Liver (tissue), 9 donors: ENCODE data around the gene AUH. TPM values are rescaled to one million over a fixed set of nuclear protein-coding genes. Genes with fewer than 3 reads are reported as not detected.

Experiments
- DNase-seq: peaks from one replicate; pipeline ENCODE4 v3.0.0-alpha.2; 2017; ENCODE audit warnings: low spot score
- H3K27ac ChIP-seq, 2 donors: one replicate each; pipeline ENCODE4 v1.7.0; 2013; ENCODE audit warnings: inconsistent platforms in 2 of 2, low read length in 2 of 2, control low read depth in 1 of 2, low read depth in 1 of 2, mild to moderate bottlenecking in 1 of 2
- H3K27me3 ChIP-seq, 4 donors: one replicate each; pipeline versions ENCODE4 v1.6.1 to v1.7.0; 2013; ENCODE audit warnings: low read length in 3 of 4, inconsistent platforms in 1 of 4, mild to moderate bottlenecking in 1 of 4, moderate library complexity in 1 of 4; ENCODE audit not compliant: control insufficient read depth in 4 of 4, insufficient read depth in 4 of 4
- H3K36me3 ChIP-seq, 4 donors: one replicate each; pipeline versions ENCODE4 v1.6.1 to v1.7.0; 2013; ENCODE audit warnings: low read length in 3 of 4, mild to moderate bottlenecking in 3 of 4, low read depth in 1 of 4, moderate library complexity in 1 of 4; ENCODE audit not compliant: control insufficient read depth in 4 of 4, insufficient read depth in 3 of 4
- H3K4me1 ChIP-seq, 4 donors: one replicate each; pipeline versions ENCODE4 v1.6.1 to v1.7.0; 2013; ENCODE audit warnings: low read length in 3 of 4, mild to moderate bottlenecking in 3 of 4, moderate library complexity in 1 of 4; ENCODE audit not compliant: control insufficient read depth in 4 of 4, insufficient read depth in 4 of 4
- H3K4me3 ChIP-seq, 3 donors: one replicate each; pipeline versions ENCODE4 v1.6.1 to v1.7.0; 2013; ENCODE audit warnings: low read length in 3 of 3, control low read depth in 1 of 3, low read depth in 1 of 3, mild to moderate bottlenecking in 1 of 3
- H3K9ac ChIP-seq, 2 donors: one replicate each; pipeline ENCODE4 v1.7.0; 2013; ENCODE audit warnings: low read length in 2 of 2, mild to moderate bottlenecking in 2 of 2, moderate library complexity in 2 of 2, control low read depth in 1 of 2, low read depth in 1 of 2
- H3K9me3 ChIP-seq, 4 donors: one replicate each; pipeline versions ENCODE4 v1.6.1 to v1.7.0; 2013; ENCODE audit warnings: low read length in 3 of 4; ENCODE audit not compliant: control insufficient read depth in 4 of 4
- EGR1 ChIP-seq, 2 donors: IDR thresholded peaks; 2 replicates each; pipeline ENCODE4 v1.6.1; 2016 to 2018; ENCODE audit warnings: antibody characterized with exemption in 2 of 2, low read depth in 2 of 2
- FOXA1 ChIP-seq: IDR thresholded peaks from 2 replicates; pipeline ENCODE4 v1.6.1; 2016; ENCODE audit warnings: antibody characterized with exemption
- FOXA2 ChIP-seq: IDR thresholded peaks from 2 replicates; pipeline ENCODE4 v1.6.1; 2016; ENCODE audit warnings: antibody characterized with exemption
- GABPA ChIP-seq, 2 donors: IDR thresholded peaks in 1 of 2; conservative IDR thresholded peaks in 1 of 2; 2 replicates each; pipeline ENCODE4 v1.6.1; 2016; ENCODE audit warnings: antibody characterized with exemption in 2 of 2, mild to moderate bottlenecking in 1 of 2, moderate library complexity in 1 of 2
- HNF4A ChIP-seq, 2 donors: conservative IDR thresholded peaks; 2 replicates each; pipeline ENCODE4 v1.6.1; 2016; ENCODE audit warnings: antibody characterized with exemption in 2 of 2, mild to moderate bottlenecking in 2 of 2
- HNF4G ChIP-seq: IDR thresholded peaks from 2 replicates; pipeline ENCODE4 v1.6.1; 2016; ENCODE audit warnings: antibody characterized with exemption
- JUND ChIP-seq, 2 donors: IDR thresholded peaks; 2 replicates each; pipeline ENCODE4 v1.6.1; 2016; ENCODE audit warnings: antibody characterized with exemption in 2 of 2
- NR2F2 ChIP-seq: IDR thresholded peaks from 2 replicates; pipeline ENCODE4 v1.6.1; 2016; ENCODE audit warnings: antibody characterized with exemption
- RAD21 ChIP-seq, 2 donors: IDR thresholded peaks; 2 replicates each; pipeline ENCODE4 v1.6.1; 2016; ENCODE audit warnings: antibody characterized with exemption in 2 of 2, mild to moderate bottlenecking in 2 of 2
- RXRA ChIP-seq, 2 donors: IDR thresholded peaks; 2 replicates each; pipeline ENCODE4 v1.6.1; 2017 to 2018; ENCODE audit warnings: antibody characterized with exemption in 2 of 2, mild to moderate bottlenecking in 1 of 2
- SP1 ChIP-seq: IDR thresholded peaks from 2 replicates; pipeline ENCODE4 v1.6.1; 2018; ENCODE audit warnings: antibody characterized with exemption, mild to moderate bottlenecking
- TAF1 ChIP-seq: conservative IDR thresholded peaks from 2 replicates; pipeline ENCODE4 v1.6.1; 2016; ENCODE audit warnings: antibody characterized with exemption, mild to moderate bottlenecking
- YY1 ChIP-seq: IDR thresholded peaks from 2 replicates; pipeline ENCODE4 v1.6.1; 2016; ENCODE audit warnings: antibody characterized with exemption, mild to moderate bottlenecking
- WGBS: extraction: QIAGEN DNeasy Blood & Tissue Kit; methylation state at CpG from one replicate; pipeline ENCODE4 v1.1.7; 2013; 5-methylcytosine and 5-hydroxymethylcytosine counted together
- polyA plus RNA-seq, 2 donors: library from polyadenylated mRNA; stranded (reverse) in 1 of 2; unstranded in 1 of 2; fragments of 200-250 nt in 1 of 2; fragments of >200 nt in 1 of 2; fragmentation: Nextera tagmentation in 1 of 2; extraction: Ambion mirVana in 1 of 2; gene quantifications; one replicate each; pipeline versions ENCODE4 v1.2.1 to v1.2.3, GENCODE V29; 2013 to 2015
- total RNA-seq, 2 donors: library from RNA; depleted of rRNA; stranded (reverse); fragments of >200 nt; gene quantifications; one replicate each; pipeline ENCODE4 v1.2.3, GENCODE V29; 2014
- TF ChIP-seq, protein P1 (sequence below): fragments of 150-350 bp; IDR thresholded peaks from 2 replicates; pipeline ENCODE4 v1.5.1; 2017; ENCODE audit warnings: improper control_type of control experiment, low read depth, low read length; ENCODE audit not compliant: missing input control
- TF ChIP-seq, protein P2 (sequence below): IDR thresholded peaks from 2 replicates; pipeline ENCODE4 v1.6.1; 2016; ENCODE audit warnings: antibody characterized with exemption
- TF ChIP-seq, protein P3 (sequence below): IDR thresholded peaks from 2 replicates; pipeline ENCODE4 v1.6.1; 2016; ENCODE audit warnings: antibody characterized with exemption, mild to moderate bottlenecking
- TF ChIP-seq, protein P4 (sequence below): IDR thresholded peaks from 2 replicates; pipeline ENCODE4 v1.6.1; 2016; ENCODE audit warnings: antibody characterized with exemption
- TF ChIP-seq, protein P5 (sequence below): IDR thresholded peaks from 2 replicates; pipeline ENCODE4 v1.6.1; 2016; ENCODE audit warnings: antibody characterized with exemption
- donor health status: healthy.
- donor health status: healthy.
- donor health status: healthy.
- donor health status: healthy.
- donor health status: healthy.

AUH gene
- total and polyA plus RNA-seq, 4 donors, result 12.1 to 30.0 (median 24.9) TPM

DNA sequence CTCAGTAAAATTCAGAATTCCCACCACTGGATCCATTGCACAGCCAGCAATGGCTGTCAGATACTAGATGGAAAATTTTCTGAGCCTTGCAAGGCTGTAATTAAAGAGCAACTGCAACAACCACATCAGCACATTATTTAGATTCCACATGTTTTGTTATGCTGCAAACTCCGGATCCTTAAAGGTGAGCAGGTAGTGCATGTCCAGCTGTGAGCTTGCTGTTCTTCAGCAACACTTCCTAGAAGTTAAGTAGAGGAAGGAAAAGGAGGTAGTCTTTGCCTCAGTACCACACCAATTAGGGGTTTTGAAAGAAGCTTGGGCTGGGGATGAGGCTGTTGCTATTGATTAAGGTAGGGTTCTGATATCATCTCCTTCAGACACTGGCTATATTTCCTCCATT lies 144.3 kb downstream of the AUH start:
- no peaks in the 10 kb centered on the region for H3K9me3 ChIP-seq
- no peak overlapping the region for H3K9ac ChIP-seq
- H3K4me3 ChIP-seq, result no peak overlapping the region
- TF ChIP-seq YY1, result no peak
- TF ChIP-seq HNF4G, result no peak
- TF ChIP-seq, protein P1, sequence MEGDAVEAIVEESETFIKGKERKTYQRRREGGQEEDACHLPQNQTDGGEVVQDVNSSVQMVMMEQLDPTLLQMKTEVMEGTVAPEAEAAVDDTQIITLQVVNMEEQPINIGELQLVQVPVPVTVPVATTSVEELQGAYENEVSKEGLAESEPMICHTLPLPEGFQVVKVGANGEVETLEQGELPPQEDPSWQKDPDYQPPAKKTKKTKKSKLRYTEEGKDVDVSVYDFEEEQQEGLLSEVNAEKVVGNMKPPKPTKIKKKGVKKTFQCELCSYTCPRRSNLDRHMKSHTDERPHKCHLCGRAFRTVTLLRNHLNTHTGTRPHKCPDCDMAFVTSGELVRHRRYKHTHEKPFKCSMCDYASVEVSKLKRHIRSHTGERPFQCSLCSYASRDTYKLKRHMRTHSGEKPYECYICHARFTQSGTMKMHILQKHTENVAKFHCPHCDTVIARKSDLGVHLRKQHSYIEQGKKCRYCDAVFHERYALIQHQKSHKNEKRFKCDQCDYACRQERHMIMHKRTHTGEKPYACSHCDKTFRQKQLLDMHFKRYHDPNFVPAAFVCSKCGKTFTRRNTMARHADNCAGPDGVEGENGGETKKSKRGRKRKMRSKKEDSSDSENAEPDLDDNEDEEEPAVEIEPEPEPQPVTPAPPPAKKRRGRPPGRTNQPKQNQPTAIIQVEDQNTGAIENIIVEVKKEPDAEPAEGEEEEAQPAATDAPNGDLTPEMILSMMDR, result no peak
- no peak for TF ChIP-seq FOXA2
- no peaks in the 10 kb centered on the region for H3K27me3 ChIP-seq
- H3K27ac ChIP-seq, result no peak overlapping the region
- no peak for DNase-seq
- H3K36me3 ChIP-seq, result peaks cover 0 to 14% (median 6%) of the 10 kb centered on the region in 4 donors
- 99% methylated on average over 1 of the region's 1 CpG for WGBS
- peaks cover 2 to 11% (median 5%) of the 10 kb centered on the region in 4 donors for H3K4me1 ChIP-seq

DNA sequence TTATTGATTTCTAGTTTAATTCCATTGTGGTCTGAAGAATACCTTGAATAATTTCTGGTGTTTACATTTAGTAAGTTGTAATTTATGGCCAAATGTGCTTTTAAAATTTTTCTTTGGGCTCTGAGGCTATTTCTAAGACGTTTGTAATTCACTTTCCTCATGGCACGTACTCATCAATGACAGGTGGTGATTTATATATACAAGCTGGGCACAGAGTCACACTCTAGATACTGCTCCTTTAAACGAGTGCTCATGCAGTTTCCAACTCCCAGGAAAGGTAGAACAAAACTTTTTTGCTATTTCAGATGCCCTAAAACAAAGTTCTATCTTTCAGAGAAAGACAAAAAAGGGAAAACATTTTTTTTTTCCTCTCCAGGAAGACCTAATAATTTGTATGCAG lies 146.9 kb downstream of the AUH start:
- 83% methylated on average over 3 of the region's 3 CpGs for WGBS

More for the DNA sequence above, 146.9 kb downstream of the AUH start:
- no peak overlapping the region for H3K27ac ChIP-seq
- no peaks in the 10 kb centered on the region for H3K27me3 ChIP-seq
- H3K36me3 ChIP-seq, result peaks cover 0 to 10% (median 6%) of the 10 kb centered on the region in 4 donors
- H3K9me3 ChIP-seq, result no peaks in the 10 kb centered on the region
- DNase-seq, result no peak
- H3K4me1 ChIP-seq, result peaks cover 5 to 18% (median 9%) of the 10 kb centered on the region in 4 donors
- H3K9ac ChIP-seq, result no peak overlapping the region
- TF ChIP-seq HNF4G (no peak), TAF1 (no peak), GABPA (IDR thresholded peaks at IDR 0.05 in 1 of 2, conservative IDR thresholded peaks at IDR 0.05 in 1 of 2) (no peak), HNF4A (conservative IDR thresholded peaks at IDR 0.05) (no peak), NR2F2 (no peak), RXRA (IDR thresholded peaks at IDR 0.05) (no peak), RAD21 (IDR thresholded peaks at IDR 0.05) (no peak), FOXA2 (no peak), EGR1 (IDR thresholded peaks at IDR 0.05; ENCODE audit: low read depth in 2 of 2) (no peak), SP1 (no peak), JUND (IDR thresholded peaks at IDR 0.05) (no peak), FOXA1 (no peak), YY1 (no peak)
- TF ChIP-seq, protein P1, result no peak
- TF ChIP-seq, protein P2, sequence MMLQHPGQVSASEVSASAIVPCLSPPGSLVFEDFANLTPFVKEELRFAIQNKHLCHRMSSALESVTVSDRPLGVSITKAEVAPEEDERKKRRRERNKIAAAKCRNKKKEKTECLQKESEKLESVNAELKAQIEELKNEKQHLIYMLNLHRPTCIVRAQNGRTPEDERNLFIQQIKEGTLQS, result no peak
- TF ChIP-seq, protein P3, sequence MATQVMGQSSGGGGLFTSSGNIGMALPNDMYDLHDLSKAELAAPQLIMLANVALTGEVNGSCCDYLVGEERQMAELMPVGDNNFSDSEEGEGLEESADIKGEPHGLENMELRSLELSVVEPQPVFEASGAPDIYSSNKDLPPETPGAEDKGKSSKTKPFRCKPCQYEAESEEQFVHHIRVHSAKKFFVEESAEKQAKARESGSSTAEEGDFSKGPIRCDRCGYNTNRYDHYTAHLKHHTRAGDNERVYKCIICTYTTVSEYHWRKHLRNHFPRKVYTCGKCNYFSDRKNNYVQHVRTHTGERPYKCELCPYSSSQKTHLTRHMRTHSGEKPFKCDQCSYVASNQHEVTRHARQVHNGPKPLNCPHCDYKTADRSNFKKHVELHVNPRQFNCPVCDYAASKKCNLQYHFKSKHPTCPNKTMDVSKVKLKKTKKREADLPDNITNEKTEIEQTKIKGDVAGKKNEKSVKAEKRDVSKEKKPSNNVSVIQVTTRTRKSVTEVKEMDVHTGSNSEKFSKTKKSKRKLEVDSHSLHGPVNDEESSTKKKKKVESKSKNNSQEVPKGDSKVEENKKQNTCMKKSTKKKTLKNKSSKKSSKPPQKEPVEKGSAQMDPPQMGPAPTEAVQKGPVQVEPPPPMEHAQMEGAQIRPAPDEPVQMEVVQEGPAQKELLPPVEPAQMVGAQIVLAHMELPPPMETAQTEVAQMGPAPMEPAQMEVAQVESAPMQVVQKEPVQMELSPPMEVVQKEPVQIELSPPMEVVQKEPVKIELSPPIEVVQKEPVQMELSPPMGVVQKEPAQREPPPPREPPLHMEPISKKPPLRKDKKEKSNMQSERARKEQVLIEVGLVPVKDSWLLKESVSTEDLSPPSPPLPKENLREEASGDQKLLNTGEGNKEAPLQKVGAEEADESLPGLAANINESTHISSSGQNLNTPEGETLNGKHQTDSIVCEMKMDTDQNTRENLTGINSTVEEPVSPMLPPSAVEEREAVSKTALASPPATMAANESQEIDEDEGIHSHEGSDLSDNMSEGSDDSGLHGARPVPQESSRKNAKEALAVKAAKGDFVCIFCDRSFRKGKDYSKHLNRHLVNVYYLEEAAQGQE, result no peak
- TF ChIP-seq, protein P4, sequence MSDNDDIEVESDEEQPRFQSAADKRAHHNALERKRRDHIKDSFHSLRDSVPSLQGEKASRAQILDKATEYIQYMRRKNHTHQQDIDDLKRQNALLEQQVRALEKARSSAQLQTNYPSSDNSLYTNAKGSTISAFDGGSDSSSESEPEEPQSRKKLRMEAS, result no peak
- TF ChIP-seq, protein P5, sequence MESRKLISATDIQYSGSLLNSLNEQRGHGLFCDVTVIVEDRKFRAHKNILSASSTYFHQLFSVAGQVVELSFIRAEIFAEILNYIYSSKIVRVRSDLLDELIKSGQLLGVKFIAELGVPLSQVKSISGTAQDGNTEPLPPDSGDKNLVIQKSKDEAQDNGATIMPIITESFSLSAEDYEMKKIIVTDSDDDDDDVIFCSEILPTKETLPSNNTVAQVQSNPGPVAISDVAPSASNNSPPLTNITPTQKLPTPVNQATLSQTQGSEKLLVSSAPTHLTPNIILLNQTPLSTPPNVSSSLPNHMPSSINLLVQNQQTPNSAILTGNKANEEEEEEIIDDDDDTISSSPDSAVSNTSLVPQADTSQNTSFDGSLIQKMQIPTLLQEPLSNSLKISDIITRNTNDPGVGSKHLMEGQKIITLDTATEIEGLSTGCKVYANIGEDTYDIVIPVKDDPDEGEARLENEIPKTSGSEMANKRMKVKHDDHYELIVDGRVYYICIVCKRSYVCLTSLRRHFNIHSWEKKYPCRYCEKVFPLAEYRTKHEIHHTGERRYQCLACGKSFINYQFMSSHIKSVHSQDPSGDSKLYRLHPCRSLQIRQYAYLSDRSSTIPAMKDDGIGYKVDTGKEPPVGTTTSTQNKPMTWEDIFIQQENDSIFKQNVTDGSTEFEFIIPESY, result no peak
- H3K4me3 ChIP-seq, result no peak overlapping the region
